Testis (tissue), 3 donors: ENCODE measurements around the gene CFAP53. TPM values are rescaled to one million over a fixed set of nuclear protein-coding genes. Genes with fewer than 3 reads are reported as not detected.
"Not testable (repeated sequence)": the region's sequence is repeated elsewhere in the genome, so short reads cannot be mapped to it uniquely, and the experiment has no call there.

ENCODE experiments used
- DNase-seq: peaks from one replicate; pipeline ENCODE4 v3.0.0-alpha.2; 2019
- H3K27ac ChIP-seq, 2 donors: fragments of 200-600 bp; sonication (generic); one replicate each; pipeline ENCODE4 v1.5.1; 2019
- H3K27me3 ChIP-seq: fragments of 200-600 bp; sonication (generic); one replicate; pipeline ENCODE4 v1.5.1; 2019
- H3K36me3 ChIP-seq: fragments of 200-600 bp; sonication (generic); one replicate; pipeline ENCODE4 v1.5.1; 2017; ENCODE audit warnings: low read depth; ENCODE audit errors: missing control alignments
- H3K4me1 ChIP-seq: fragments of 200-600 bp; sonication (generic); one replicate; pipeline ENCODE4 v1.5.1; 2019
- H3K4me3 ChIP-seq, 2 donors: fragments of 200-600 bp; sonication (generic); one replicate each; pipeline ENCODE4 v1.5.1; 2017 to 2019
- H3K9me3 ChIP-seq: fragments of 200-600 bp; sonication (generic); one replicate; pipeline ENCODE4 v1.5.1; 2017
- CTCF ChIP-seq, 3 experiments: fragments of 450-650 bp in 2 of 3; fragments of 200-600 bp in 1 of 3; sonication (generic) in 1 of 3; IDR thresholded peaks; one replicate each; pipeline ENCODE4 v1.5.1; 2016 to 2019; ENCODE audit warnings: antibody characterized with exemption in 3 of 3, mild to moderate bottlenecking in 2 of 3, moderate library complexity in 1 of 3
- POLR2A ChIP-seq: fragments of 450-650 bp; IDR thresholded peaks from one replicate; pipeline ENCODE4 v1.6.1; 2017; ENCODE audit warnings: antibody characterized with exemption, mild to moderate bottlenecking, moderate library complexity
- WGBS, 2 donors: methylation state at CpG; one replicate each; pipeline ENCODE4 v1.1.5; 2018; 5-methylcytosine and 5-hydroxymethylcytosine counted together
- intact Hi-C: fragments of 100-400 bp; cut with DNase I; formaldehyde crosslinking; loops from one replicate; pipeline ENCODE4 v1.15.1; 2023; ENCODE audit warnings: low total_unique reads
- polyA plus RNA-seq: library from polyadenylated mRNA; stranded (reverse); fragments of 350-450 nt; fragmentation: Illumina TruSeq; extraction: RNeasy Lipid Tissue Mini Kit (QIAGEN cat#74804); gene quantifications from one replicate; pipeline ENCODE4 v1.2.3, GENCODE V29; 2014; ENCODE audit warnings: low read depth, low replicate concordance; ENCODE audit not compliant: insufficient read depth
- total RNA-seq, 2 donors: library from RNA; depleted of rRNA; stranded (reverse); fragments of >200 nt; gene quantifications; one replicate each; pipeline ENCODE4 v1.2.3, GENCODE V29; 2016

Gene CFAP53
- total and polyA plus RNA-seq, 3 donors from 2014 or later: 22.7 to 72.8 (median 48.6) TPM

- H3K9me3 ChIP-seq: no peaks in the 10 kb centered on the region
- H3K27me3 ChIP-seq: no peaks in the 10 kb centered on the region
- no peaks in the 10 kb centered on the region for H3K4me1 ChIP-seq
- no peak overlapping the region for H3K27ac ChIP-seq
- H3K4me3 ChIP-seq: no peak overlapping the region
- no peak for TF ChIP-seq POLR2A
- no peak for TF ChIP-seq CTCF (IDR thresholded peaks at IDR 0.05)
- 64 to 78% methylated on average over 2 of the region's 2 CpGs for WGBS, 2 donors
- DNase-seq: no peak
- intact Hi-C loops: no loop called here
- H3K36me3 ChIP-seq: no peaks in the 10 kb centered on the region
Measured at GRCh38 chr18:50232419-50232818, 33.9 kb downstream of the CFAP53 start.

GRCh38 chr18:50231621-50232020 lies 34.7 kb downstream of the CFAP53 start:
- TF ChIP-seq POLR2A: no peak
- no peak for TF ChIP-seq CTCF (IDR thresholded peaks at IDR 0.05)
- WGBS, 2 donors: 70 to 79% methylated on average over 4 of the region's 4 CpGs
- Histone ChIP-seq H3K4me3 (no peak overlapping the region), H3K4me1 (no peaks in the 10 kb centered on the region), H3K9me3 (no peaks in the 10 kb centered on the region), H3K27ac (no peak overlapping the region), H3K36me3 (no peaks in the 10 kb centered on the region), H3K27me3 (no peaks in the 10 kb centered on the region)
- intact Hi-C loops: no loop called here
- no peak for DNase-seq

GRCh38 chr18:50220249-50220648 lies 46.0 kb downstream of the CFAP53 start:
- WGBS, 2 donors: 84 to 85% methylated on average over 4 of the region's 4 CpGs
- H3K27ac ChIP-seq, intact Hi-C loops, H3K4me3 ChIP-seq, H3K27me3 ChIP-seq, H3K9me3 ChIP-seq, H3K36me3 ChIP-seq, DNase-seq, H3K4me1 ChIP-seq: not testable (repeated sequence)

GRCh38 chr18:50218432-50219197 lies 47.7 kb downstream of the CFAP53 start:
- DNase-seq: peak; percentile 40

GRCh38 chr18:50209311-50209710 lies 57.0 kb downstream of the CFAP53 start:
- no peak overlapping the region for H3K4me3 ChIP-seq
- H3K27ac ChIP-seq: no peak overlapping the region
- 89 to 94% methylated on average over 4 of the region's 4 CpGs for WGBS, 2 donors
- intact Hi-C loops: no loop called here
- DNase-seq: no peak
- TF ChIP-seq CTCF (IDR thresholded peaks at IDR 0.05) (no peak), POLR2A (no peak)
- no peaks in the 10 kb centered on the region for H3K9me3 ChIP-seq
- no peaks in the 10 kb centered on the region for H3K4me1 ChIP-seq
- H3K27me3 ChIP-seq: no peaks in the 10 kb centered on the region
- no peaks in the 10 kb centered on the region for H3K36me3 ChIP-seq

More at GRCh38 chr18:50218432-50219197, 47.7 kb downstream of the CFAP53 start:
- TF ChIP-seq POLR2A (no peak), CTCF (IDR thresholded peaks at IDR 0.05) (no peak)
- 68 to 72% methylated on average over 7 of the region's 7 CpGs for WGBS, 2 donors
- H3K36me3 ChIP-seq: no peaks in the 10 kb centered on the region
- no peaks in the 10 kb centered on the region for H3K9me3 ChIP-seq
- intact Hi-C loops: no loop called here
- no peak overlapping the region for H3K27ac ChIP-seq
- no peaks in the 10 kb centered on the region for H3K27me3 ChIP-seq
- H3K4me3 ChIP-seq: no peak overlapping the region
- H3K4me1 ChIP-seq: no peaks in the 10 kb centered on the region
